Measurements from ENCODE around the gene POP7. TPM values are rescaled to one million over a fixed set of nuclear protein-coding genes. Genes with fewer than 3 reads are reported as not detected.
"Not testable (repeated sequence)": the region's sequence is repeated elsewhere in the genome, so short reads cannot be mapped to it uniquely, and the experiment has no call there.

Gene POP7
- total RNA-seq (10 to 100 TPM; 16.9 to 17.5 TPM), polyA plus RNA-seq (10 to 100 TPM; 32.6 to 41.7 (median 33.0) TPM), total RNA-seq (4.3 to 43.1 (median 8.7) reads per million in 6 experiments)

DNA sequence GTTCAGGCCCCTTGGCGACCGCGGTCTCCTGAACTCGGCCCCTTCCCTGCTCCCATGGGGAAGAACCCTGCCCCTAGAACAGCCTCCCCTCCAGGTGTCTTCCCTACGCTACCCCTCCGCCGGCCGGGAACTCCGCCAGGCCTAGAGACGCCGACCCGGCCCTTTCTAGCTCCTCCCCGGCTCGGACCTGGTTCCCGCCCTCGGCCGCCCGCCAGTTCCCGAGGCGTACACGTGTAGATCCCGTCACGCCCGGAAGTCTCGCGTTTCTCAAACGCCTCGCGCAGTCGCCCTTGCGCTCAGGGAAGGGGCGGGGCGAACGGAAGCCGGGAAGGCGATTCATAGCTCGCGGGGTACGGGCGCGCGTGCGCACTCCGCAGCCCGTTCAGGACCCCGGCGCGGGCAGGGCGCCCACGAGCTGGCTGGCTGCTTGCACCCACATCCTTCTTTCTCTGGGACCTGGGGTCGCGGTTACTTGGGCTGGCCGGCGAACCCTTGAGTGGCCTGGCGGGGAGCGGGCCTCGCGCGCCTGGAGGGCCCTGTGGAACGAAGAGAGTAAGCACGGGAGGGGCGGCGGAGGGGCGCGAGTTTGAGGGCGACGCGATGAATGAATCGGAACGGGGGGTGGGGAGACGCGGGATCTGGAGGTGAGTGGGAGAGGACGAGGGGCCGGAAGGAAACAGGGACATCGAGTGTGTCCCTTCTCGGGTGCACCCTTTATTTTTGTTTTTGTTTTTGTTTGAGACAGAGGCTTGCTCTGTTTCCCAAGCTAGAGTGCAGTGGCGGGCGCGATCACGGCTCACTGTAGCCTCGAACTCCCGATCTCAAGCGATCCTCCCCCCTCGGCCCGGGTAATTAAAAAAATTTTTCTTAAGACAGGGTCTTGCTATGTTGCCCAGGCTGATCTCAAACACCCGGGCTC, at the start of gene POP7:
POP7 (plus strand) TSS at position 369 of the 919 bp plus-strand sequence. CDS start 710 bp downstream, outside the sequence.
- POLR2A ChIA-PET: interaction anchor here (0.6 to 3.3 kb wide), 27 partner anchors 12 to 1201 kb away, joined by 3 to 43 read pairs (median 4); partner anchors contain the start of genes AP4M1, FBXO24, GIGYF1 and GNB2
- ATAC-seq (peak; percentile 93 to 95), DNase-seq (peak; percentile 96 to 99 (median 98))
- Mint-ChIP-seq H3K27ac (peak within 1 kb of the TSS; percentile 88 to 96 (median 93)), H3K27me3 (peaks cover 0 to 2% (median 0%) of the 10 kb centered on the region in 5 donors), H3K36me3 (peaks cover 0 to 4% (median 0%) of the 10 kb centered on the region in 3 donors), H3K4me3 (peak within 1 kb of the TSS; percentile 91 to 99 (median 96)), H3K4me1 (peaks cover 8 to 25% (median 20%) of the 10 kb centered on the region in 4 donors), H3K9me3 (no peaks in the 10 kb centered on the region)

DNA sequence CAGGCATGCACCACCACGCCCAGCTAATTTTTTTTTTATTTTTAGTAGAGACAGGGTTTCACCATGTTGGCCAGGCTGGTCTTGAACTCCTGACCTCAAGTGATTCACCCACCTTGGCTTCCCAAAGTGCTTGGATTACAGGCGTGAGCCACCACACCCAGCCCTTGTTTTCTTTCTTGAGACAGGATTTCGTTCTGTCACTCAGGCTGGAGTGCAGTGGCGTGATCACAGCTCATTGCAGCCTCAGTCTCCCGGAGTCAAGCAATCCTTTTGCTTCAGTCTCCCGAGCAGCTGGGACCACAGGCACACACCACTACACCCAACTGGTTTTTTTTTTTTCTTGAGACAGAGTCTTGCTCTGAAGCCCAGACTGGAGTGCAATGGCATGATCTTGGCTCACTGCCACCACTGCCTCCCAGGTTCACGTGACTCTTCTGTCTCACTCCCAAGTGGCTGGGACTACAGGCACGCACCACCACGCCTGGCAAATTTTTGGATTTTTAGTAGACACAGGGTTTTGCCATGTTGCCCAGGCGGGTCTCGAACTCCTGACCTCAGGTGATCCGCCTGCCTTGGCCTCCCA, 43.6 kb upstream of the POP7 start:
- ATAC-seq, H3K9me3 Mint-ChIP-seq, H3K27ac Mint-ChIP-seq, POLR2A ChIA-PET, H3K4me3 Mint-ChIP-seq, H3K4me1 Mint-ChIP-seq, DNase-seq, H3K36me3 Mint-ChIP-seq: not testable (repeated sequence)
- H3K27me3 Mint-ChIP-seq: peaks cover 9 to 34% (median 22%) of the 10 kb centered on the region in 5 donors

DNA sequence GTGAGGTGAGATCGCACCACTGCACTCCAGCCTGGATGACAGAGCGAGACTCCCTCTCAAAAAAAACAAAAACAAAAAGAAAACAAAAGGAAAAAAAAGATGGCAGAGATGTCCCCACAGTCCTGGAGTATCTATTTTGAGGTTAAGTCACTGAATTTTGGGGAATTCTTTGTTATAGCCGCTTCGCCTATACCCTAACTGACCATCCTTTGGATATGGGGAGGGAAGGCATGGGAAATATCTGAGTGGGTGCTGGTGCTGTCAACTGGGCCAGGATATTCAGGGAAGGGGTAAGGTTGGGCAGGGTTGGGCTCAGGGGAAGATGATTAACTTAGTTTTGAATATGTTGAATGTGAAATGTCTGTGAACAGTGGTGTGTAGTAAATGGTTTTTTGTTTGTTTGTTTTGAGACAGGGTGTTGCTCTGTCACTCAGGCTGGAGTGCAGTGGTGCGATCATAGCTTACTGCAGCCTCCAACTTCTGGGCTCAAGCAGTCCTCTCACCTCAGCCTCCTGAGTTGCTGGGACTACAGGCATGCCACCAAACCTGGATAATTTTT, 40.7 kb upstream of the POP7 start:
- Mint-ChIP-seq H3K4me3 (no peak overlapping the region), H3K27me3 (peaks cover 2 to 10% (median 5%) of the 10 kb centered on the region in 5 donors), H3K36me3 (no peaks in the 10 kb centered on the region), H3K27ac (peak overlapping the region in 2 of 10 donors; percentile 26 to 40), H3K4me1 (peaks cover 0 to 6% (median 0%) of the 10 kb centered on the region in 4 donors), H3K9me3 (no peaks in the 10 kb centered on the region)
- ATAC-seq (no peak), DNase-seq (no peak)
- POLR2A ChIA-PET: interaction anchor here (0.9 to 1.2 kb wide), 2 partner anchors 10 to 35 kb away, joined by 3 read pairs; no protein-coding TSS in a partner anchor

DNA sequence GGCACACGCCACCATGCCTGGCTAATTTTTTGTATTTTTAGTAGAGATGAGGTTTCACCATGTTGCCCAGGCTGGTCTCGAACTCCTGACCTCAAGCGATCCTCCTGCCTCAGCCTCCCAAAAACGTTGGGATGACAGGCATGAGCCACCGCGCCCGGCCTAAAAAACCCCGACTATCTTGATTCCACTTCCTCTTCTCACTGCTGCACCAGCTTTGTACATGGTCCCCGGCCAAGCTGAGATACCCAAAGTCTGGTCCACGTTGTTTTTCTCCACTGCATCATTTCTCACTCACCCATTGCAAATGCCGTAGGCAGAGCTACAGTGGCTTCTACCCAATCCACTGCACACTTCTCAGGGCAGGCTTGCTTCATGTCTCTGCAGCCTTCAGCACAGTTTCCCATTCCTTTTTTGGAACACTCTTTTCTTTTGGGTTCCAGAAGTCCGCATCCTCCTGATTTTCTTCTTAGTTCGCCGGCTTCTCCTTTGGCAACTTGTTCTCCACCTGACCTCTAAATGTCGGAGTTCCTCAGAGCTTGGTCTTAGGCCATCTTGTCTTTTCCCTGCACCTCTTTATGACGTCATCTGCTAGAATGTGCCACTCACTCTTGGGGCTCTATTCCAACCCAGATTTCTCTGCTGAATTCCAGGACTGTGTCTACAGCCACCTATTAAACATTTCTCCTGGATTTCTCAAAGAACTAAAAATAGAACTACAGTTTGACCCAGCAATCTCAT, 38.4 kb upstream of the POP7 start:
- Mint-ChIP-seq H3K9me3 (no peaks in the 10 kb centered on the region), H3K4me1 (peaks cover 0 to 4% (median 1%) of the 10 kb centered on the region in 4 donors), H3K27me3 (peaks cover 0 to 5% (median 0%) of the 10 kb centered on the region in 5 donors), H3K4me3 (peak overlapping the region in 1 of 10 donors; percentile 10), H3K36me3 (no peaks in the 10 kb centered on the region), H3K27ac (no peak overlapping the region)
- POLR2A ChIA-PET: interaction anchor here (1.2 to 1.3 kb wide), 2 partner anchors 10 to 55 kb away, joined by 3 to 4 read pairs; no protein-coding TSS in a partner anchor
- DNase-seq: no peak
- no peak for ATAC-seq

DNA sequence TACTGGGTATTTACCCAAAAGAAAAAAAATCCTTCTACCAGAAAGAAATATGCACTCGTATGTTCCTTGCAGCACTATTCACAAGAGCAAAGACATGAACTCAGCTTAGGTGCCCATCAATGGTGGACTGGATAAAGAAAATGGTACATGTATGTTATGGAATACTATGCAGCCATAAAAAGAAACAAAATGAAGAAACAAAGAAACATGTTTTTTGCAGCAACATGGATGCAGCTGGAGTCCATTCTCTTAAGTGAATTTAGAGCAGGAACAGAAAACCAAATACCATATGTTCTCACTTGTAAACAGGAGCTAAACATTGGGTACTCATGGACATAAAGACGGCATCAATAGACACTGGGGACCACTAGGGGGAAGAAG, 37.9 kb upstream of the POP7 start:
- no peaks in the 10 kb centered on the region for H3K36me3 Mint-ChIP-seq
- H3K9me3 Mint-ChIP-seq: no peaks in the 10 kb centered on the region
- POLR2A ChIA-PET: interaction anchor here (1.2 to 1.3 kb wide), 2 partner anchors 11 to 55 kb away, joined by 3 to 4 read pairs; no protein-coding TSS in a partner anchor
- no peak for ATAC-seq
- H3K4me1 Mint-ChIP-seq: peaks cover 3 to 5% (median 4%) of the 10 kb centered on the region in 4 donors
- H3K27me3 Mint-ChIP-seq: peaks cover 0 to 5% (median 0%) of the 10 kb centered on the region in 5 donors
- peak overlapping the region in 1 of 10 donors; percentile 8 for H3K4me3 Mint-ChIP-seq
- peak overlapping the region in 1 of 10 donors; percentile 21 for H3K27ac Mint-ChIP-seq
- no peak for DNase-seq

DNA sequence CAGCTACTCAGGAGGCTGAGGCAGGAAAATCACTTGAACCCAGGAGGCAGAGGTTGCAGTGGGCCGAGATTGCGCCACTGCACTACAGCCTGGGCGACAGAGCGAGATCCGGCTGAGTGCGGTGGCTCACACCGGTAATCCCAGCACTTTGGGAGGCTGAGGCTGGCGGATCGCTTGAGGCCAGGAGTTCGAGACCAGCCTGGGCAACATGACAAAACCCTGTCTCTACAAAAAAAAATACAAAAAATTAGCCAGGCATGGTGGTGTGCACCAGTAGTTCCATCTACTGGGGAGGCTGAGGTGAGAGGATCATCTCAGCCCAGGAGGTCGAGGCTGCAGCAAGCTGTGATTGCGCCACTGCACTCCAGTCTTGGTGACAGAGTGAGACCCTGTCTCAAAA, 36.8 kb upstream of the POP7 start:
- not testable (repeated sequence) for H3K4me3 Mint-ChIP-seq, H3K36me3 Mint-ChIP-seq, ATAC-seq, H3K27me3 Mint-ChIP-seq, H3K9me3 Mint-ChIP-seq, H3K27ac Mint-ChIP-seq, H3K4me1 Mint-ChIP-seq, DNase-seq
- POLR2A ChIA-PET: interaction anchor here (0.8 to 1.3 kb wide), 4 partner anchors 11 to 56 kb away, joined by 3 to 5 read pairs (median 4); no protein-coding TSS in a partner anchor

DNA sequence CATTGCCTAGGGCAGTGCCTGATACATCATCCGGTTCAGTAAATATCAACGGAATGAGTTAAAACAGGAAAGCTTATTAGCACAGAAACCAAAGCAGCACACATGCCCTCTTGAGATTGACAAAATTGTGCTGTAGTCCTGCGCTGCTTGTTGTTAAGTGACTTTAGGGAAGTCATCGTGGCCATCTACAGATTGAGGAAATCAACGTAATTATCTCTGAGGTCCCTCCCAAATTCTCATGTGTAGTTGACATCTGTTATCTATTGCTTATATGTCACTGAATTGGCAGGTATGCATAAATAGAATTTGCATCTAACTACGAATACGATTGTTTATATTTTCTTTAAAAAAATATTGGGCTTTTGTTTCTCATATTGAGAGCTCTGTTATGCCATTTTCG, 35.8 kb upstream of the POP7 start:
- Mint-ChIP-seq H3K4me3 (peak overlapping the region in 1 of 10 donors; percentile 11), H3K9me3 (no peaks in the 10 kb centered on the region), H3K27me3 (peaks cover 0 to 5% (median 0%) of the 10 kb centered on the region in 5 donors), H3K4me1 (peaks cover 6 to 7% (median 6%) of the 10 kb centered on the region in 4 donors), H3K36me3 (no peaks in the 10 kb centered on the region), H3K27ac (no peak overlapping the region)
- ATAC-seq (no peak), DNase-seq (no peak)
- POLR2A ChIA-PET: interaction anchor here (0.8 to 1.1 kb wide), 3 partner anchors 10 to 42 kb away, joined by 3 to 5 read pairs (median 3); no protein-coding TSS in a partner anchor

DNA sequence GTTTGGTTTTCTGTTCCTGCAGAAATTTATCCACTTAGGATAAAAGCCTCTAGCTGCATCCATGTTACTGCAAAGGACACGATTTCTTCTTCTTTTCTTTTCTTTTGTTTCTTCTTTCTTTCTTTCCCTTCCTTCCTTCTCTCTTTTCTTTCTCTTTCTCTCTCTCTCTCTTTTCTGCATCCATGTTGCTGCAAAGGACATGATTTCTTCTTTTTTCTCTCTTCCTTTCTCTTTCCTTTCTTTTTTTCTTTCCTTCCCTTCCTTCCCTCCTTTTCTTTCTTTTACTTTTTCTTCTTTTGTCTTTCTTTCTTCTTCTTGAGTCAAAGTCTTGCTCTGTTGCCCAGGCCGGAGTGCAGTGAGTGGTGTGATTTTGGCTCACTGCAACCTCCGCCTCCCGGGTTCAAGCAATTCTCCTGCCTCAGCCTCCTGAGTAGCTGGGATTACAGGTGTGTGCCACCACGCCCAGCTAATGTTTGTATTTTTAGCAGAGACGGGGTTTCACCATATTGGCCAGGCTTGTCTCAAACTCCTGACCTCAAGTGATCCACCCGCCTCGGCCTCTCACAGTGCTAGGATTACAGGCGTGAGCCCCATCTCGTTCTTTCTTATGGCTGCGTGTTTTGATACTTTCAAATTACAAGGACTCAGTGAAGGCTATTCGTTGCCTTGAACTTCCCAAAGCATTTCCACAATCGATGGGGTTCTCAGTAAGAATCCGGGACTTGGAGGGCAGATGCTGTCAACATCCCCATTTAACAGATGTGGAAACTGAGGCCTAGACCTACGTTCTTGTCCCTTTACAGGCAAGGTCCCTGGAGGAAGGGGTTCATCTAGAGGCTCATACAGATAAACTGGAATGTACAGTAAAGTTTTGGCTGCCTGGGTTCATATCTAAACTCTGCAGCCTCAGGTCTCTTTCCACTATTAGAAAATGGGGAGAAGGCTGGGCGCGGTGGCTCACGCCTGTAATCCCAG, 34.3 kb upstream of the POP7 start:
- H3K27me3 Mint-ChIP-seq: peaks cover 0 to 5% (median 0%) of the 10 kb centered on the region in 5 donors
- H3K27ac Mint-ChIP-seq: peak overlapping the region in 5 of 10 donors; percentile 12 to 99 (median 31)
- H3K36me3 Mint-ChIP-seq: peaks cover 0 to 3% (median 0%) of the 10 kb centered on the region in 3 donors
- DNase-seq: no peak
- ATAC-seq: no peak
- POLR2A ChIA-PET: interaction anchor here (0.7 to 1.6 kb wide), 6 partner anchors 34 to 243 kb away, joined by 3 to 13 read pairs (median 6); partner anchors contain the start of genes MOSPD3, POP7 and ZCWPW1
- H3K9me3 Mint-ChIP-seq: no peaks in the 10 kb centered on the region
- peak overlapping the region in 4 of 10 donors; percentile 20 to 95 (median 38) for H3K4me3 Mint-ChIP-seq
- H3K4me1 Mint-ChIP-seq: peaks cover 8 to 11% (median 10%) of the 10 kb centered on the region in 4 donors

DNA sequence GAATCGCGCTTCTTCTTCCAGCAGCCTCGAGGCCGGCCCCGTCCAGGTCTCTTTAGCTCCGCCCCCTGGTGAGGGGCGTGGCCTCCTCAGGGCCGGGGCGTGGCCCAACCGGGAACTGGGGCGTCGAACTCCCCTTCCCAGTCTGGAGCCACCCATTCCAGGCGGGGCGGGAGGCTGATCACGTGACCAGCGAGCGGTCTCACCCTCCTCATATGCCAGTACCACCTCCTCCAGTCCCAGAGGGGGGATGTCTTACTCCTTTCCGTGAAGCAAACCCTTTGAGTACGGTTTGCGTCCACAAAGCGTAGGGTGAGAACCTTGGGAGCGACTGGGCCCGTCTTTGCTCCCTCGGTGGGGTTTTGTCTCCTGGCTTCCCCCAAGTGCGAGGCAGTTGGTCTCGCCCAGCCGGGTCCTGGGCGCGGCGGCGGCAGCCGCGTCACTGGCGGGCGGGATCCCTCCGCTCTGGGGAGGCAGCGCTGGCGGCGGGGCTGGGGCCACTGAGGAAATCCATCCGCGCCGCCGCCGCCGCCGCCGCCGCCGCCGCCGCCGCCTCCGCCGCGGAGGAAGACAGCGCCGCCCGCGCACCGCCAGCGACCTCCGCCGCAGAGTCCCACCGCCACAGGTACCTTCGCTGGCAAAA, 32.5 kb upstream of the POP7 start, which contains the start of gene GNB2:
GNB2 (plus strand) TSS at position 439 of the 640 bp plus-strand sequence. CDS start 2,526 bp downstream, outside the sequence.
- peak; percentile 92 to 97 (median 96) for DNase-seq
- POLR2A ChIA-PET: interaction anchor here (0.6 to 7.3 kb wide), 16 partner anchors 13 to 245 kb away, joined by 3 to 100 read pairs (median 4); partner anchors contain the start of genes FBXO24, LRCH4, MEPCE and MOSPD3
- peak within 1 kb of the TSS; percentile 84 to 99 (median 97) for H3K27ac Mint-ChIP-seq
- no peaks in the 10 kb centered on the region for H3K27me3 Mint-ChIP-seq
- H3K36me3 Mint-ChIP-seq: peaks cover 0 to 17% (median 0%) of the 10 kb centered on the region in 3 donors
- H3K9me3 Mint-ChIP-seq: no peaks in the 10 kb centered on the region
- peaks cover 8 to 22% (median 21%) of the 10 kb centered on the region in 4 donors for H3K4me1 Mint-ChIP-seq
- peak within 1 kb of the TSS; percentile 94 to 97 (median 96) for H3K4me3 Mint-ChIP-seq
- ATAC-seq: peak; percentile 53 to 55

DNA sequence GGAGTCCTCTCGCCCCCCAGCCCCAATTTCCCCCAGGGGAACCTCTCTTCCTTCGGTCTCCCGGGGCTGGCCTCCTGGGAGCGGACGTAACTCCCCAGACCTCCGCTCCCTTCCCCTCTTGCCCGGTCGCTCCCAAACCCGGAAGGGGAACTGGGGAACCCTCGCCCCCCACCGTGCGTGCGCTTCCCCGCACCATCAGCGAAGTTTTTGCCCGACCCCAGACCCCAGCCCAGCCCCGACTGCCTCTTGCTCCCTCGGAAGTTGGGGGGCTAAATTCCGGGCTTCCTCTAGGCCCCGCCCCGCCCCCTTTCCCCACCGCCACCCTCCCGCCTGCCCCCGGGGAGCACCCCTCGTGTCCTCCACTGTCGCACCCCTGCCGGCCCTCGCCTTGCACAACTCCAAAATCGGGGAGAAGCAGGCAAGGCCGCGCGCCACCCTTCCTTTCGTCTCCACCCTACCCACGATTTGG, 31.9 kb upstream of the POP7 start:
- peaks cover 0 to 20% (median 0%) of the 10 kb centered on the region in 3 donors for H3K36me3 Mint-ChIP-seq
- H3K4me3 Mint-ChIP-seq: peak overlapping the region; percentile 94 to 97 (median 96)
- H3K4me1 Mint-ChIP-seq: peaks cover 8 to 24% (median 22%) of the 10 kb centered on the region in 4 donors
- peak in 6 of 10 donors; percentile 27 to 78 (median 54) for DNase-seq
- no peaks in the 10 kb centered on the region for H3K27me3 Mint-ChIP-seq
- ATAC-seq: no peak
- no peaks in the 10 kb centered on the region for H3K9me3 Mint-ChIP-seq
- POLR2A ChIA-PET: interaction anchor here (0.7 to 11.9 kb wide), 12 partner anchors 9 to 245 kb away, joined by 3 to 170 read pairs (median 5); partner anchors contain the start of genes FBXO24, GIGYF1, LRCH4 and MEPCE
- peak overlapping the region; percentile 84 to 99 (median 97) for H3K27ac Mint-ChIP-seq

All from naive thymus-derived CD8-positive, alpha-beta T cell (primary cell).